Astrocyte of the cerebellum (primary cell): Measurements from ENCODE around the gene RGS9BP.
"Not testable (repeated sequence)": the region's sequence is repeated elsewhere in the genome, so short reads cannot be mapped to it uniquely, and the experiment has no call there.

Experiments used
- DNase-seq: peaks from one replicate; pipeline ENCODE4 v3.0.0-alpha.2; 2011; ENCODE audit warnings: low read depth
- H3K4me3 ChIP-seq: 2 replicates; pipeline ENCODE4 v1.5.1; 2011; ENCODE audit warnings: mild to moderate bottlenecking, low read depth, low read length, moderate library complexity
- CTCF ChIP-seq: IDR thresholded peaks from 2 replicates; pipeline ENCODE4 v1.5.1; 2012; ENCODE audit warnings: low read length, low read depth, moderate library complexity, mild to moderate bottlenecking; ENCODE audit errors: missing control alignments
- in situ Hi-C: cut with HindIII; loops from 2 replicates; pipeline ENCODE4 v1.10.0; 2017; ENCODE audit warnings: low sequenced_read_pairs

Gene RGS9BP

GRCh38 chr19:32686847-32687475, 11.3 kb downstream of the RGS9BP start:
- DNase-seq: no peak
- no peak overlapping the region for H3K4me3 ChIP-seq
- TF ChIP-seq CTCF: no peak
- in situ Hi-C loops: no loop called here

- no peak overlapping the region for H3K4me3 ChIP-seq
- in situ Hi-C loops: no loop called here
- no peak for DNase-seq
- TF ChIP-seq CTCF: no peak
These were observed 12.0 kb downstream of the RGS9BP start for GRCh38 chr19:32687681-32688080.

- TF ChIP-seq CTCF: no peak
- in situ Hi-C loops: no loop called here
- H3K4me3 ChIP-seq: no peak overlapping the region
- no peak for DNase-seq
These were observed 12.7 kb downstream of the RGS9BP start for GRCh38 chr19:32688311-32688710.

- in situ Hi-C loops: no loop called here
- no peak for TF ChIP-seq CTCF
- no peak for DNase-seq
- peak within 1 kb of the TSS; percentile 55 for H3K4me3 ChIP-seq
These were observed 15.8 kb downstream of the RGS9BP start, which contains the start of gene NUDT19 for GRCh38 chr19:32691291-32691951. Gene NUDT19 (plus strand): TSS chr19:32691821. CDS start chr19:32691961, 140 bp downstream.

- peak overlapping the region; percentile 55 for H3K4me3 ChIP-seq
- no peak for TF ChIP-seq CTCF
- in situ Hi-C loops: no loop called here
- DNase-seq: no peak
These were observed 16.5 kb downstream of the RGS9BP start for GRCh38 chr19:32691952-32692726.

- in situ Hi-C loops: no loop called here
- DNase-seq: no peak
- no peak for TF ChIP-seq CTCF
- H3K4me3 ChIP-seq: peak overlapping the region; percentile 55
These were observed 17.0 kb downstream of the RGS9BP start for GRCh38 chr19:32692727-32693061.

GRCh38 chr19:32693151-32694108, 17.8 kb downstream of the RGS9BP start:
- in situ Hi-C loops, DNase-seq: not testable (repeated sequence)
- H3K4me3 ChIP-seq: peak overlapping the region; percentile 55

- H3K4me3 ChIP-seq, in situ Hi-C loops: not testable (repeated sequence)
These were observed 18.7 kb downstream of the RGS9BP start for GRCh38 chr19:32694316-32694715.

GRCh38 chr19:32694851-32695250, 19.2 kb downstream of the RGS9BP start:
- DNase-seq, in situ Hi-C loops, H3K4me3 ChIP-seq: not testable (repeated sequence)

More at GRCh38 chr19:32694316-32694715, 18.7 kb downstream of the RGS9BP start:
- DNase-seq: not testable (repeated sequence)
